ENCODE measurements around the gene TAF15. TPM values are rescaled to one million over a fixed set of nuclear protein-coding genes. Genes with fewer than 3 reads are reported as not detected.
A peak's percentile ranks its signal among the peaks of the same experiment; 100 is the strongest.

The TAF15 gene
- total and polyA plus RNA-seq, 7 donors, result 55.9 to 147 (median 61.1) TPM

DNA sequence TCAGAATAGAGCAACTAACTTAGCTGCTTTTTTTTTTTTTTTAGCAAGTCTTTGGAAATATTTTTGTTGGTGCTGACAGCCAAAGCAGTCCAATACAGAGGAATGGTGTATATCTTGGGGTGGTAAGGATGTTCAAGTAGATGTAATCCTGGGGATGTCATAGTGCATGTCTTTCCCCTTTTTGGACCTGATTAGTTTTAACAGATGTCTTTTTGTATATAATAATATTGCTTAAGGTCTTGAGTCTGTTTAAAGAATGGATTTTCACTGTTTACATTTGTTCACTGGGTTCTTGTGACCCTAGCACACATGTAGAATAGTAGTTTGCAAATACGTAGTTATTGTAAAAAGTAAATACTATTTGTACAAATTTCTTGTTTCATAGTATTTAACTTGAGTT, 7.9 kb downstream of the TAF15 start:
- WGBS, 2 donors, result 63 to 75% methylated on average over 1 of the region's 1 CpG
- TF ChIP-seq EP300 (IDR thresholded peaks at IDR 0.05) (no peak), POLR2A (IDR thresholded peaks at IDR 0.05) (no peak), POLR2AphosphoS5 (IDR thresholded peaks at IDR 0.05) (no peak)
- TF ChIP-seq, protein P1, sequence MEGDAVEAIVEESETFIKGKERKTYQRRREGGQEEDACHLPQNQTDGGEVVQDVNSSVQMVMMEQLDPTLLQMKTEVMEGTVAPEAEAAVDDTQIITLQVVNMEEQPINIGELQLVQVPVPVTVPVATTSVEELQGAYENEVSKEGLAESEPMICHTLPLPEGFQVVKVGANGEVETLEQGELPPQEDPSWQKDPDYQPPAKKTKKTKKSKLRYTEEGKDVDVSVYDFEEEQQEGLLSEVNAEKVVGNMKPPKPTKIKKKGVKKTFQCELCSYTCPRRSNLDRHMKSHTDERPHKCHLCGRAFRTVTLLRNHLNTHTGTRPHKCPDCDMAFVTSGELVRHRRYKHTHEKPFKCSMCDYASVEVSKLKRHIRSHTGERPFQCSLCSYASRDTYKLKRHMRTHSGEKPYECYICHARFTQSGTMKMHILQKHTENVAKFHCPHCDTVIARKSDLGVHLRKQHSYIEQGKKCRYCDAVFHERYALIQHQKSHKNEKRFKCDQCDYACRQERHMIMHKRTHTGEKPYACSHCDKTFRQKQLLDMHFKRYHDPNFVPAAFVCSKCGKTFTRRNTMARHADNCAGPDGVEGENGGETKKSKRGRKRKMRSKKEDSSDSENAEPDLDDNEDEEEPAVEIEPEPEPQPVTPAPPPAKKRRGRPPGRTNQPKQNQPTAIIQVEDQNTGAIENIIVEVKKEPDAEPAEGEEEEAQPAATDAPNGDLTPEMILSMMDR (IDR thresholded peaks at IDR 0.05), result no peak
- intact Hi-C loops (cut with DNase I), result no loop called here
- peaks cover 0 to 49% (median 12%) of the 10 kb centered on the region in 4 donors for H3K36me3 ChIP-seq
- no peak overlapping the region for H3K4me3 ChIP-seq
- no peaks in the 10 kb centered on the region for H3K9me3 ChIP-seq
- H3K27me3 ChIP-seq, result no peaks in the 10 kb centered on the region
- DNase-seq, result no peak
- H3K4me1 ChIP-seq, result peaks cover 0 to 51% (median 30%) of the 10 kb centered on the region in 4 donors
- peak overlapping the region in 1 of 4 donors; percentile 72 for H3K27ac ChIP-seq

DNA sequence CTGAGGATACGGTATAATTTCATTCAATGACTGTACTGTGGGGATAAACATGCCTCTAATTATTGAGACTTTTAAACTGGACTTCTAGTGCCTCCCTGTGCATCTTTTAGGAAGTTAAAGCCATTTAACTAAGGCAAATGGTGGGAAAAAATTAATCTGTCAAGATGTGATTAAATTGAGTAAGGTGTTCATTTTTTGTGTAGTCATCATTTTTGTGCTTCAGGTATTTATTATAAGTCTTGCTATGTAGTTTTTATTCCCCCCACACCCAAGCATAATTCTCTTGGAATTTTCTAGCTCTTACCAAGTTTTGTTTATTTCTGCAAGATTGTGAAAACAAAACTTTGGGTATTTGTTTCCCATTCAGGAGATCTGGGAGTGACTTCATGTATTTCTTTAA, 10.2 kb downstream of the TAF15 start:
- Histone ChIP-seq H3K4me3 (no peak overlapping the region), H3K36me3 (peaks cover 0 to 70% (median 23%) of the 10 kb centered on the region in 4 donors), H3K4me1 (peaks cover 0 to 47% (median 24%) of the 10 kb centered on the region in 4 donors), H3K9me3 (no peaks in the 10 kb centered on the region), H3K27ac (peak overlapping the region in 1 of 4 donors; percentile 72), H3K27me3 (no peaks in the 10 kb centered on the region)
- intact Hi-C loops (cut with DNase I), result no loop called here
- TF ChIP-seq, protein P1 (IDR thresholded peaks at IDR 0.05), result no peak
- TF ChIP-seq EP300 (IDR thresholded peaks at IDR 0.05) (no peak), POLR2A (IDR thresholded peaks at IDR 0.05) (no peak), POLR2AphosphoS5 (IDR thresholded peaks at IDR 0.05) (no peak)
- WGBS, 2 donors, result 54 to 72% methylated on average over 1 of the region's 1 CpG
- no peak for DNase-seq

DNA sequence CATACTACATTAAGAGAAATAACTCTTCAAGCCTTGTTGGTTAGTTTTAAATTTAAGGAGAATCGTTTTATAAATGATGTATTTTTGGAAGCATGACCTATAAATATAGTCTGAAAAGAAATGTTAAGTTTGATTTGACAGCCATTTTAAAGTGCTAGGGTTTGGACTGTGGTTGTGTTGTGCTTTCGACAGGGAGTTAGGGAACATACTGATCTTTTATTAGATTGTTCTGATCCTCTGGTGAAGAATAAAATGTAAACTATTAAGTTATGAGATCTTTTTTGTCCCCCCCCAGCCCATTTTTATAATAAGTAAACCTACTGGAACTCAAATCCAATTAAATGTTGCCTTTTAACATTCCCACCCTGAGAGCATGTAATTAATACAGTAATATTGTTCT, 12.0 kb downstream of the TAF15 start:
- no peak for TF ChIP-seq EP300 (IDR thresholded peaks at IDR 0.05)
- TF ChIP-seq, protein P1 (IDR thresholded peaks at IDR 0.05), result no peak
- peaks cover 0 to 84% (median 26%) of the 10 kb centered on the region in 4 donors for H3K36me3 ChIP-seq
- H3K9me3 ChIP-seq, result no peaks in the 10 kb centered on the region
- intact Hi-C loops (cut with DNase I), result no loop called here
- peak overlapping the region; percentile 8 to 72 (median 30) for H3K27ac ChIP-seq
- no peaks in the 10 kb centered on the region for H3K27me3 ChIP-seq
- 94% methylated on average over 2 of the region's 2 CpGs for WGBS, 2 donors
- DNase-seq, result no peak
- H3K4me1 ChIP-seq, result peaks cover 0 to 29% (median 10%) of the 10 kb centered on the region in 4 donors
- H3K4me3 ChIP-seq, result no peak overlapping the region

DNA sequence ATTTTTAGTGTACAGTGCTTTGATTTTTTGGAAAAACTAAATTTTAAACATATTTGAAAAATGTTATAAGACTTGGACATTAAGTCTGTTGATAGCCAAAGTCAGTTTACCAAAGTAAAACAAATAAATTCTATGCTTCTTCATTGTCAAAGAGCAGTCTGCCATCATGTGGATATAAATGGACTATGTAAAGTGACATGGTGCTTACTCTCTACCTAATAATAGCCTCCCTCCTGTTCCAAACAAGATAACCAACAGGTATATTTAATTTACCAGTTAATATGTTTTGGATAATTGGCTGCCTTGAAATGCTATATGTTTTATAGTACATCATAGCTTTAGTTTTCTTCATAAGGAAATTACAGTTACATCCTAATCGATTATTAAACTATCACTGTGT, 15.9 kb downstream of the TAF15 start:
- 96 to 97% methylated on average over 1 of the region's 1 CpG for WGBS, 2 donors
- Histone ChIP-seq H3K27ac (no peak overlapping the region), H3K9me3 (no peaks in the 10 kb centered on the region), H3K27me3 (no peaks in the 10 kb centered on the region), H3K36me3 (peaks cover 5 to 79% (median 20%) of the 10 kb centered on the region in 4 donors), H3K4me1 (peaks cover 0 to under 1% (median 0%) of the 10 kb centered on the region in 4 donors), H3K4me3 (no peak overlapping the region)
- TF ChIP-seq, protein P1 (IDR thresholded peaks at IDR 0.05), result no peak
- no peak for TF ChIP-seq EP300 (IDR thresholded peaks at IDR 0.05)
- no peak for TF ChIP-seq POLR2AphosphoS5 (IDR thresholded peaks at IDR 0.05)
- no peak for TF ChIP-seq POLR2A (IDR thresholded peaks at IDR 0.05)
- no peak for DNase-seq
- intact Hi-C loops (cut with DNase I), result no loop called here

DNA sequence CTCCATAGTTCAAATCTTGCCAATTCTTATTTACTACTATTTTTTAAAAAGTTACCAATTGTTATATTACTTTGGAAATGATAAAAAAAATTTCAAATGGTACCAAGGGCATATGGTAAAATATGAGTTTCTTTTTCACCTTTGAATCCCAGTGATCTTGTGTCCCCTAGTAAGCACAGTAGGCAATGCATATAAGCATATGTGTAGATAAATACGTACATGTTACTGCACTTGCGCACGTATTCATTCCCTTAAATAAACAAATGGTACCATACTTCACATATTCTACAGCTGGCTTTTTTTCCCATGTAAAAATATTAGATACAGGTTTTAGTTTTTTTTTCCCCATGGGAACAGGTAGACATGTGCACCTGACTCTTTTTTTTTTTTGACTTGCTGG, 31.8 kb downstream of the TAF15 start:
- no peak for DNase-seq
- TF ChIP-seq POLR2AphosphoS5 (IDR thresholded peaks at IDR 0.05) (no peak), POLR2A (IDR thresholded peaks at IDR 0.05) (no peak), EP300 (IDR thresholded peaks at IDR 0.05) (no peak)
- TF ChIP-seq, protein P1 (IDR thresholded peaks at IDR 0.05), result no peak
- Histone ChIP-seq H3K27ac (no peak overlapping the region), H3K4me3 (no peak overlapping the region), H3K36me3 (peaks cover 34 to 100% (median 73%) of the 10 kb centered on the region in 4 donors), H3K27me3 (no peaks in the 10 kb centered on the region), H3K9me3 (no peaks in the 10 kb centered on the region), H3K4me1 (no peaks in the 10 kb centered on the region)
- intact Hi-C loops (cut with DNase I), result no loop called here
- WGBS, 2 donors, result 79 to 92% methylated on average over 3 of the region's 3 CpGs

All from sigmoid colon (tissue), 7 donors.